Ishikawa (cell line): Measurements from ENCODE around the gene ODAD3.

Source experiments
- CEBPB ChIP-seq: IDR thresholded peaks from 2 replicates; pipeline ENCODE4 v1.6.1; 2012
- EGR1 ChIP-seq: IDR thresholded peaks from 2 replicates; pipeline ENCODE4 v1.6.1; 2012
- EP300 ChIP-seq: IDR thresholded peaks from 2 replicates; pipeline ENCODE4 v1.6.1; 2012; ENCODE audit warnings: borderline replicate concordance
- FOXM1 ChIP-seq: IDR thresholded peaks from 2 replicates; pipeline ENCODE4 v1.6.1; 2012; ENCODE audit warnings: low read depth, borderline replicate concordance
- NFIC ChIP-seq: IDR thresholded peaks from 2 replicates; pipeline ENCODE4 v1.6.1; 2012
- REST ChIP-seq: IDR thresholded peaks from 2 replicates; pipeline ENCODE4 v1.6.1; 2012; ENCODE audit warnings: low read depth, mild to moderate bottlenecking
- TAF1 ChIP-seq: IDR thresholded peaks from 2 replicates; pipeline ENCODE4 v1.6.1; 2012; ENCODE audit warnings: low read depth, mild to moderate bottlenecking
- USF1 ChIP-seq: IDR thresholded peaks from 2 replicates; pipeline ENCODE4 v1.6.1; 2012
- ZBTB7A ChIP-seq: IDR thresholded peaks from 2 replicates; pipeline ENCODE4 v1.6.1; 2012; ENCODE audit warnings: low read depth

GRCh38 chr19:11374433-11375142 lies 60.3 kb downstream of the ODAD3 start, which contains the start of gene SWSAP1:
- no peak for TF ChIP-seq ZBTB7A
- no peak for TF ChIP-seq REST
- TF ChIP-seq TAF1: no peak; the same call in 1 of the 2 replicates
- no peak for TF ChIP-seq NFIC
- no peak for TF ChIP-seq EP300
- no peak for TF ChIP-seq USF1
- TF ChIP-seq CEBPB: no peak
- TF ChIP-seq EGR1: no peak
- no peak for TF ChIP-seq FOXM1
